Adrenal gland (tissue), 12 donors: ENCODE results near the gene ZSCAN18. TPM values are rescaled to one million over a fixed set of nuclear protein-coding genes. Genes with fewer than 3 reads are reported as not detected.

ENCODE experiments used
- DNase-seq, 7 donors: peaks; one replicate each; pipeline ENCODE4 v3.0.0-alpha.2; 2019 to 2020
- H3K27ac ChIP-seq, 5 donors: fragments of 200-600 bp; sonication (generic) in 4 of 5; 1 replicate in 3 of 5; 2 replicates in 2 of 5; pipeline versions ENCODE4 v1.5.1 to v1.8.0; 2016 to 2020; ENCODE audit warnings: mild to moderate bottlenecking in 1 of 5
- H3K27me3 ChIP-seq: fragments of 200-600 bp; 2 replicates; pipeline ENCODE4 v1.8.0; 2021
- H3K36me3 ChIP-seq, 2 donors: fragments of 200-600 bp; replicated peaks in 1 of 2; 1 replicate in 1 of 2; 2 replicates in 1 of 2; pipeline versions ENCODE4 v1.5.1 to v1.8.0; 2018 to 2022
- H3K4me1 ChIP-seq, 2 donors: fragments of 200-600 bp; replicated peaks in 1 of 2; 1 replicate in 1 of 2; 2 replicates in 1 of 2; pipeline versions ENCODE4 v1.5.1 to v1.8.0; 2018 to 2021
- H3K4me3 ChIP-seq, 4 donors: fragments of 200-600 bp; sonication (generic) in 3 of 4; one replicate each; pipeline ENCODE4 v1.5.1; 2016 to 2018
- H3K9me3 ChIP-seq, 3 donors: fragments of 200-600 bp; sonication (generic) in 1 of 3; replicated peaks in 1 of 3; 1 replicate in 2 of 3; 2 replicates in 1 of 3; pipeline versions ENCODE4 v1.5.1 to v1.8.0; 2016 to 2021
- POLR2A ChIP-seq, 2 donors: fragments of 450-650 bp; IDR thresholded peaks; one replicate each; pipeline ENCODE4 v1.6.1; 2017; ENCODE audit warnings: antibody characterized with exemption in 2 of 2, mild to moderate bottlenecking in 2 of 2, moderate library complexity in 1 of 2
- WGBS, 4 donors: extraction: QIAGEN DNeasy Blood & Tissue Kit in 2 of 4; methylation state at CpG; one replicate each; pipeline versions ENCODE4 v1.1.5 to v1.1.7; 2013 to 2017; 5-methylcytosine and 5-hydroxymethylcytosine counted together
- intact Hi-C, 2 donors: fragments of 100-400 bp; cut with DNase I; formaldehyde crosslinking; loops; one replicate each; pipeline versions ENCODE4 v1.14.1 to v1.15.0; 2022 to 2023
- polyA plus RNA-seq, 3 donors: library from polyadenylated mRNA; stranded (reverse); fragments of 200-250 nt in 2 of 3; fragments of 350-450 nt in 1 of 3; fragmentation: Illumina TruSeq in 1 of 3; extraction: RNeasy Lipid Tissue Mini Kit (QIAGEN cat#74804) in 1 of 3; gene quantifications; one replicate each; pipeline ENCODE4 v1.2.3, GENCODE V29; 2013 to 2014
- total RNA-seq, 9 donors: library from RNA; depleted of rRNA in 4 of 9; stranded (reverse); fragments of >200 nt in 4 of 9; fragments of 120-200 nt in 1 of 9; fragmentation: NEBNext Ultra II Directional in 1 of 9; extraction: Animal tissue kit (Norgen Biotek cat#: 25700) in 1 of 9; gene quantifications; one replicate each; pipeline versions ENCODE4 v1.1.0 to v1.2.4, GENCODE V29; 2013 to 2023
- TF ChIP-seq, protein P1 (sequence below), 6 experiments: fragments of 450-650 bp in 4 of 6; fragments of 200-600 bp in 2 of 6; sonication (generic) in 1 of 6; IDR thresholded peaks; 1 replicate in 5 of 6; 2 replicates in 1 of 6; pipeline versions ENCODE4 v1.5.1 to v1.8.0; 2016 to 2021; ENCODE audit warnings: antibody characterized with exemption in 6 of 6, mild to moderate bottlenecking in 2 of 6, moderate library complexity in 1 of 6
- donor health status: healthy with polysubstance abuse.
- donor health status: Bipolar disorder and iron deficiency.
- donor health status: DM: yes; HTN: yes; CAD: no.
- donor health status: DM: no; HTN: no; CAD: no.
- donor health status: DM: no; HTN: no; CAD: no.
- donor health status: DM: yes; HTN: yes; CAD: no.

The ZSCAN18 gene
- total and polyA plus RNA-seq, 12 donors: 18.7 to 81.2 (median 62.2) TPM

DNA sequence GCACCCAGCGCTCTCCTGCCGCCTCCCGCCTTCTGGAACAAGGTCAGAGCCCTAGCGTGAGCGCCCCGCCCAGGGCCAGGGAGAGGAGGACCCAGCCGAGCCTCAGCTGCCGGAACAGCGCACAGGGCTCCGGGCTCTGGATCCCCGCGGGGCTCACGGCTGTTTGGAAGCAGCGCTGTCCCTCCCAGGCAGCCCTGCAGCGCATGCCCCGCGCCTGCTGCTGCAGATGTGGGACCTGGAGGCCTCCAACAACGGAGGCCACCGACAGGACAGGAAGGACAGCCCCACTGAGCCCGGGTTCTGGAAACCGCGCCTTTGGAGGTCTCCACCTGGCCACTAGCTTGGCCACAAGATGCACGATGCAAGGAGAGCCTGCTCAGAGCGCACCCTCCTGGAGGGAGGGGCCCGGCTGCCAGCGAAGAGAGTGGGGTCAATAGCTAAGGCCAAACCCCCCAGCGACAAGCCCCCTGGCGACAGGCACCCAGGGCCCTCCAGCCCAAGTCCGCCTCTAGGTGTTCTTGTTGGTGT is 12.6 kb downstream of the ZSCAN18 start:
- intact Hi-C loops: no loop called here
- H3K9me3 ChIP-seq: peaks cover 0 to 43% (median 0%) of the 10 kb centered on the region in 3 donors
- no peak for DNase-seq

GRCh38 chr19:58084596-58085347 is 13.3 kb downstream of the ZSCAN18 start:
- DNase-seq: no peak
- TF ChIP-seq, protein P1, sequence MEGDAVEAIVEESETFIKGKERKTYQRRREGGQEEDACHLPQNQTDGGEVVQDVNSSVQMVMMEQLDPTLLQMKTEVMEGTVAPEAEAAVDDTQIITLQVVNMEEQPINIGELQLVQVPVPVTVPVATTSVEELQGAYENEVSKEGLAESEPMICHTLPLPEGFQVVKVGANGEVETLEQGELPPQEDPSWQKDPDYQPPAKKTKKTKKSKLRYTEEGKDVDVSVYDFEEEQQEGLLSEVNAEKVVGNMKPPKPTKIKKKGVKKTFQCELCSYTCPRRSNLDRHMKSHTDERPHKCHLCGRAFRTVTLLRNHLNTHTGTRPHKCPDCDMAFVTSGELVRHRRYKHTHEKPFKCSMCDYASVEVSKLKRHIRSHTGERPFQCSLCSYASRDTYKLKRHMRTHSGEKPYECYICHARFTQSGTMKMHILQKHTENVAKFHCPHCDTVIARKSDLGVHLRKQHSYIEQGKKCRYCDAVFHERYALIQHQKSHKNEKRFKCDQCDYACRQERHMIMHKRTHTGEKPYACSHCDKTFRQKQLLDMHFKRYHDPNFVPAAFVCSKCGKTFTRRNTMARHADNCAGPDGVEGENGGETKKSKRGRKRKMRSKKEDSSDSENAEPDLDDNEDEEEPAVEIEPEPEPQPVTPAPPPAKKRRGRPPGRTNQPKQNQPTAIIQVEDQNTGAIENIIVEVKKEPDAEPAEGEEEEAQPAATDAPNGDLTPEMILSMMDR (IDR thresholded peaks at IDR 0.05): no peak
- TF ChIP-seq POLR2A (IDR thresholded peaks at IDR 0.05): no peak
- H3K4me3 ChIP-seq: no peak overlapping the region
- H3K27me3 ChIP-seq: no peaks in the 10 kb centered on the region
- H3K36me3 ChIP-seq: peaks cover 0 to 12% of the 10 kb centered on the region in 2 donors
- intact Hi-C loops: no loop called here
- H3K27ac ChIP-seq: no peak overlapping the region
- WGBS, 4 donors: 94 to 97% (median 97%) methylated on average over 24 to 69 of the region's 69 CpGs
- H3K9me3 ChIP-seq: peaks cover 0 to 43% (median 0%) of the 10 kb centered on the region in 3 donors
- H3K4me1 ChIP-seq: no peaks in the 10 kb centered on the region

More for the DNA sequence above, 12.6 kb downstream of the ZSCAN18 start:
- no peak for TF ChIP-seq POLR2A (IDR thresholded peaks at IDR 0.05)
- TF ChIP-seq, protein P1 (IDR thresholded peaks at IDR 0.05): no peak
- H3K27ac ChIP-seq: no peak overlapping the region
- 93 to 96% (median 93%) methylated on average over 15 to 29 of the region's 29 CpGs; no CpG with 5 or more reads in 1 of the 4 donors for WGBS, 4 donors
- no peak overlapping the region for H3K4me3 ChIP-seq
- no peaks in the 10 kb centered on the region for H3K4me1 ChIP-seq
- H3K36me3 ChIP-seq: peaks cover 0 to 12% of the 10 kb centered on the region in 2 donors
- no peaks in the 10 kb centered on the region for H3K27me3 ChIP-seq

DNA sequence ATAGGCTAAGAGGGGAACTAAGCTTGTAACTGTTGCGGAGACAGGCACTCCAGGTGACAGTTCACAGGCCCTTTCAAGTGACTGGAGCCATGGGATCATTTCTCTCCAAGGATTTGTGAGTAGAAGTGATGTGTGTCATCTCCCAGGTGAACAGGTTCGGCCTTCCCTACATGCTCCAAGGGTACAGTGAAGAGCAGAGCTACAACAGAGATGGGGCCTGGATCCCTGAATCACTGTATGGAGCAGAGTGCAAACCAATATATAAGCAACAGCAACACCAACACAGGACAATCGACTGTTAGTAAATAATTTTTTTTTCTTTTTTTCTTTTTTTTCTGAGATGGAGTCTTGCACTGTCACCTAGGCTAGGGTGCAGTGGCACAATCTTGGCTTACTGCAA is 15.0 kb downstream of the ZSCAN18 start:
- no peak overlapping the region for H3K27ac ChIP-seq
- peaks cover 0 to 43% (median 0%) of the 10 kb centered on the region in 3 donors for H3K9me3 ChIP-seq
- intact Hi-C loops: no loop called here

GRCh38 chr19:58079792-58080191 is 18.2 kb downstream of the ZSCAN18 start:
- Histone ChIP-seq H3K36me3 (no peaks in the 10 kb centered on the region), H3K27me3 (no peaks in the 10 kb centered on the region), H3K9me3 (peaks cover 0 to 34% (median 0%) of the 10 kb centered on the region in 3 donors), H3K4me1 (no peaks in the 10 kb centered on the region), H3K4me3 (no peak overlapping the region), H3K27ac (no peak overlapping the region)
- DNase-seq: no peak
- WGBS, 4 donors: 90 to 95% (median 92%) methylated on average over 7 to 10 of the region's 10 CpGs
- TF ChIP-seq, protein P1 (IDR thresholded peaks at IDR 0.05): no peak
- TF ChIP-seq POLR2A (IDR thresholded peaks at IDR 0.05): no peak
- intact Hi-C loops: no loop called here

More for the DNA sequence above, 15.0 kb downstream of the ZSCAN18 start:
- Histone ChIP-seq H3K4me3 (no peak overlapping the region), H3K4me1 (no peaks in the 10 kb centered on the region), H3K36me3 (peaks cover 0 to 12% of the 10 kb centered on the region in 2 donors), H3K27me3 (no peaks in the 10 kb centered on the region)
- no peak for TF ChIP-seq POLR2A (IDR thresholded peaks at IDR 0.05)
- TF ChIP-seq, protein P1 (IDR thresholded peaks at IDR 0.05): no peak
- DNase-seq: no peak
- WGBS, 4 donors: 93 to 94% (median 93%) methylated on average over 3 of the region's 3 CpGs
